HG03521 (cell line): ENCODE results near the gene EXTL1.

ENCODE experiments used
- ATAC-seq: cut with Tn5 transposase; IDR thresholded peaks from one replicate; pipeline ENCODE4 v1.9.1; 2021; ENCODE audit warnings: mild to moderate bottlenecking, moderate library complexity; ENCODE audit not compliant: unreplicated experiment

The EXTL1 gene

GRCh38 chr1:26041978-26042377 lies 20.4 kb downstream of the EXTL1 start:
- no peak for ATAC-seq

GRCh38 chr1:26043765-26044164 lies 22.2 kb downstream of the EXTL1 start:
- ATAC-seq = no peak

- no peak for ATAC-seq
Measured at GRCh38 chr1:26044414-26044813, 22.8 kb downstream of the EXTL1 start.

- ATAC-seq = no peak
Measured at GRCh38 chr1:26044971-26045721, 23.6 kb downstream of the EXTL1 start.

GRCh38 chr1:26045722-26046245 lies 24.2 kb downstream of the EXTL1 start, which contains the start of gene SLC30A2:
TSS of gene SLC30A2 (minus strand) at chr1:26046118. CDS start at chr1:26045896, 222 bp downstream.
- no peak for ATAC-seq

GRCh38 chr1:26046246-26047095 lies 24.9 kb downstream of the EXTL1 start:
- no peak for ATAC-seq

- ATAC-seq = no peak
Measured at GRCh38 chr1:26047278-26047874, 25.8 kb downstream of the EXTL1 start.

GRCh38 chr1:26049531-26050247 lies 28.1 kb downstream of the EXTL1 start:
- ATAC-seq = no peak

- ATAC-seq = no peak
Measured at GRCh38 chr1:26050248-26050640, 28.7 kb downstream of the EXTL1 start.

GRCh38 chr1:26053718-26054560 lies 32.4 kb downstream of the EXTL1 start:
- ATAC-seq = no peak

- no peak for ATAC-seq
Measured at GRCh38 chr1:26055041-26055440, 33.5 kb downstream of the EXTL1 start.

- ATAC-seq = no peak
Measured at GRCh38 chr1:26057189-26057588, 35.6 kb downstream of the EXTL1 start.

GRCh38 chr1:26058052-26058595 lies 36.5 kb downstream of the EXTL1 start:
- ATAC-seq = no peak

- ATAC-seq = no peak
Measured at GRCh38 chr1:26059906-26060305, 38.3 kb downstream of the EXTL1 start.

- ATAC-seq = no peak
Measured at GRCh38 chr1:26060832-26061574, 39.4 kb downstream of the EXTL1 start.

- ATAC-seq = no peak
Measured at GRCh38 chr1:26064553-26064952, 43.0 kb downstream of the EXTL1 start.

GRCh38 chr1:26066160-26066559 lies 44.6 kb downstream of the EXTL1 start:
- no peak for ATAC-seq

GRCh38 chr1:26066857-26067256 lies 45.3 kb downstream of the EXTL1 start:
- ATAC-seq = no peak

GRCh38 chr1:26067432-26067911 lies 45.9 kb downstream of the EXTL1 start, which contains the start of gene TRIM63:
TSS of gene TRIM63 (minus strand) at chr1:26067630. CDS start at chr1:26067494, 136 bp downstream.
- ATAC-seq = no peak
